SH-SY5Y (cell line): ENCODE results near the gene EMX1.

Source experiments
- GATA2 ChIP-seq: IDR thresholded peaks from 2 replicates; pipeline ENCODE4 v1.6.1; 2011; ENCODE audit warnings: mild to moderate bottlenecking, low read depth, low read length
- GATA3 ChIP-seq: IDR thresholded peaks from 2 replicates; pipeline ENCODE4 v1.6.1; 2011; ENCODE audit warnings: low read depth, mild to moderate bottlenecking, low read length, moderate library complexity

DNA sequence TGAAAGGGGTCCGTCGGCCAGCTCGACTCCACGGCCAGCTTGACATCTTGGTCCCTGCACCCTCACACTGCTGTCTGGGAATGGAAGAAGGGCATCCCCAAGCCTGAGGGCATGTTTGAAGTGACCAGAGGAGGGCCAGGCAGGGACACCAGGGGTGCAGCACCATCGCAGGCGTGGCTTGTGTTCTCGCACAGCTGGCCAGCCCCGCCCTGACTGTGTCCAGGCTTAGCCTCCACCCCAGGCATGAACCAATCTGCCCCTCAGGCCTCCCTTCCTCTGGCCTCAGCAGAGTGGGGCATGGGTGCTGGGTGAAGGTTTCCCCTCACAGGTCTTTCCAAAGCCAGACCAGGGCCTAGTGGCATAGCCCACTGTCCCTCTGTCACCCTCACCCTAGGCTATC, 25.0 kb downstream of the EMX1 start:
- TF ChIP-seq GATA3 (no peak), GATA2 (no peak)
